ENCODE data around the gene TWSG1. TPM values are rescaled to one million over a fixed set of nuclear protein-coding genes. Genes with fewer than 3 reads are reported as not detected.
"Not testable (repeated sequence)": the region's sequence is repeated elsewhere in the genome, so short reads cannot be mapped to it uniquely, and the experiment has no call there.

The TWSG1 gene
- total and polyA plus RNA-seq, 2 of the 13 experiments (the other 11 are each of a cell fraction or from before 2014, with no cell fraction given) = 6.6 to 9.4 TPM

DNA sequence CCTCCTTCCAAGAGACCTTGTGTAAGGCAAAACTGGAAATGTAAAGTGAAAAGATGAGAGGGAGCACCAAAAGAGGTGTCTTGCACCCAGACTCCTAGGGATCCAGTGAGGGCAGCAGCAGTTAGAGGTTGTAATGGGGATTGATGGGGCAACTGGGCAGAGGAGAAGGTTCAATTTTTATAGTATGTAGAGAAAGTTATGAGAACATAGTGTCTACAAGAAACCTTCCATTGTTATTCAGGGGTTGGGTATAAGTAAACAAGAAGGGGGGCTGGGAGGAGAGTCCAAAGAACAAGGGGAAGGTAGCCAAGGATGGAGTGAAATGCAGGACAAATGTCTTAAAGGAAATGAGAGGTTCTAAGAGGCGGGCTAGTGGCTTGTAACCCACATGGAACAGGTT lies 89.1 kb downstream of the TWSG1 start:
- BruUV-seq (replicated peaks); POLR2A ChIA-PET; H2AFZ ChIP-seq (ENCODE audit: low read length); DNase-seq (ENCODE audit: low spot score); H3K9me3 ChIP-seq (ENCODE audit: low read length); H4K20me1 ChIP-seq (ENCODE audit: insufficient read depth, low read length); H3K36me3 ChIP-seq (replicated peaks in 1 of 2; ENCODE audit: control insufficient read depth in 1 of 2, insufficient read depth in 2 of 2, low read length in 2 of 2); in situ Hi-C loops (cut with HindIII; ENCODE audit: extremely low pct_ligation_motif_present, low pct_unique_long_range_greater_than_20kb); H3K9ac ChIP-seq (ENCODE audit: insufficient read depth, low read depth, low read length); CTCF ChIA-PET (ENCODE audit: low intra/inter-chr PET ratio, low total read pairs); FAIRE-seq; H3K79me2 ChIP-seq (ENCODE audit: insufficient read depth, low read length); H3K4me2 ChIP-seq (ENCODE audit: low read depth, low read length); H3K27ac ChIP-seq (ENCODE audit: extremely low read length, insufficient read depth, low read length); ATAC-seq; H3K27me3 ChIP-seq (ENCODE audit: control insufficient read depth in 1 of 2, insufficient read depth in 2 of 2, low read length in 2 of 2); H3K4me3 ChIP-seq (replicated peaks in 1 of 3; ENCODE audit: insufficient read depth in 1 of 3, low read depth in 2 of 3, low read length in 3 of 3); H3K4me1 ChIP-seq (ENCODE audit: insufficient read depth, low read length): not testable (repeated sequence)
- 41% methylated on average over 1 of the region's 1 CpG for WGBS (ENCODE audit: low lambda C conversion rate)
- intact Hi-C loops (cut with micrococcal nuclease; ENCODE audit: unreplicated experiment) = loop anchor here (5.0 kb wide), 1 partner anchor 94 kb away; no protein-coding TSS in a partner anchor

DNA sequence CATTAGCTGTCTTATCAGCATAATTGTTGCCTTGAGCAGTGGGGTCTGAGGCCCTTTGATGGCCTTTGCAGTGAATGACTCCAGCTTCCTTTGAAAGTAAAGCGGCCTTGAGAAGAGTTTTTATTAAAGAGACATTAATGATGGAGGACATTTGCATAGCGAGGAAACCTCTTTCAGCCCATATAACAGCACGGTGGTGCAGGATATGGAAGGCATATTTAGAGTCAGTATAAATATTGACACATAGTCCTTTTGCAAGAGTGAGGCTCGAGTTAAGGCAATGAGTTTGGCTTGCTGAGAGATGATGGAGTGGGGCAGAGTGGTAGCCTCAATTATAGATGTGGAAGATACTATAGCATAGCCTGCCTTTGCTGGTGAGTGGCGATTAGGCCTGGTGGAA lies 89.7 kb downstream of the TWSG1 start:
- H4K20me1 ChIP-seq (ENCODE audit: insufficient read depth, low read length); FAIRE-seq; H3K27ac ChIP-seq (ENCODE audit: extremely low read length, insufficient read depth, low read length); H3K9ac ChIP-seq (ENCODE audit: insufficient read depth, low read depth, low read length); H3K4me3 ChIP-seq (replicated peaks in 1 of 3; ENCODE audit: insufficient read depth in 1 of 3, low read depth in 2 of 3, low read length in 3 of 3); CTCF ChIA-PET (ENCODE audit: low intra/inter-chr PET ratio, low total read pairs); DNase-seq (ENCODE audit: low spot score); ATAC-seq; H2AFZ ChIP-seq (ENCODE audit: low read length); H3K4me2 ChIP-seq (ENCODE audit: low read depth, low read length); POLR2A ChIA-PET; in situ Hi-C loops (cut with HindIII; ENCODE audit: extremely low pct_ligation_motif_present, low pct_unique_long_range_greater_than_20kb); BruUV-seq (replicated peaks); H3K4me1 ChIP-seq (ENCODE audit: insufficient read depth, low read length); H3K27me3 ChIP-seq (ENCODE audit: control insufficient read depth in 1 of 2, insufficient read depth in 2 of 2, low read length in 2 of 2); H3K36me3 ChIP-seq (replicated peaks in 1 of 2; ENCODE audit: control insufficient read depth in 1 of 2, insufficient read depth in 2 of 2, low read length in 2 of 2); H3K79me2 ChIP-seq (ENCODE audit: insufficient read depth, low read length); H3K9me3 ChIP-seq (ENCODE audit: low read length): not testable (repeated sequence)
- WGBS (ENCODE audit: low lambda C conversion rate) = 31% methylated on average over 5 of the region's 5 CpGs
- intact Hi-C loops (cut with micrococcal nuclease; ENCODE audit: unreplicated experiment) = loop anchor here (5.0 kb wide), 1 partner anchor 93 kb away; no protein-coding TSS in a partner anchor

DNA sequence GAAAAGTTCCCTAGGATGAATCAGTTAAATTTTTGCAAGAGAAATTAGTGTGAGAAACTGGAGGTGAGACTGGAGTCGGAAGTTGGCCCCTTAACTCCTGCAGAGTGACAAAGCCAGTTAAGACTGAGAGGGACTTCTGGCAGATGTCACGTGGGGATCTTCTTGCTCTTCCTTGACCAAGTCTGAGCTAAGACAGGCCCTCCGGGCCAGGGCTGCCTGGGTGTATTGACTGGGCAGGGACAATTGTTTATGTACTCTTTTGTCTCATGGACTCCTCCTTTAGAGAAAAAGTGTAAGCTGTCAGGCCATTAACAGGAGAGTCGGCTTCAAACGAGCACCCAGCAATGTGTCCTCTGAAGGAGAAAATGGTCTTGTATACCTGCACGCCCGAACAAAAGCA lies 92.2 kb downstream of the TWSG1 start:
- Histone ChIP-seq H3K79me2 (ENCODE audit: insufficient read depth, low read length) (no peaks in the 10 kb centered on the region), H3K36me3 (replicated peaks in 1 of 2; ENCODE audit: control insufficient read depth in 1 of 2, insufficient read depth in 2 of 2, low read length in 2 of 2) (no peaks in the 10 kb centered on the region), H3K9me3 (ENCODE audit: low read length) (no peaks in the 10 kb centered on the region; the same call in 1 of the 2 replicates), H2AFZ (ENCODE audit: low read length) (no peak overlapping the region), H3K9ac (ENCODE audit: insufficient read depth, low read depth, low read length) (no peak overlapping the region), H4K20me1 (ENCODE audit: insufficient read depth, low read length) (no peaks in the 10 kb centered on the region), H3K27me3 (ENCODE audit: control insufficient read depth in 1 of 2, insufficient read depth in 2 of 2, low read length in 2 of 2) (no peaks in the 10 kb centered on the region), H3K4me1 (ENCODE audit: insufficient read depth, low read length) (peaks cover 4% of the 10 kb centered on the region; the same call in 1 of the 2 replicates), H3K27ac (ENCODE audit: extremely low read length, insufficient read depth, low read length) (no peak overlapping the region), H3K4me2 (ENCODE audit: low read depth, low read length) (0 out of 2 replicates have a peak overlapping the region, but pooled peaks have one; percentile 39), H3K4me3 (replicated peaks in 1 of 3; ENCODE audit: insufficient read depth in 1 of 3, low read depth in 2 of 3, low read length in 3 of 3) (no peak overlapping the region)
- TF ChIP-seq ZNF776 (CRISPR knock-in tag; IDR thresholded peaks at IDR 0.05) = no peak
- no peak for TF ChIP-seq TBP (CRISPR knock-in tag; IDR thresholded peaks at IDR 0.05)
- TF ChIP-seq, protein P1, sequence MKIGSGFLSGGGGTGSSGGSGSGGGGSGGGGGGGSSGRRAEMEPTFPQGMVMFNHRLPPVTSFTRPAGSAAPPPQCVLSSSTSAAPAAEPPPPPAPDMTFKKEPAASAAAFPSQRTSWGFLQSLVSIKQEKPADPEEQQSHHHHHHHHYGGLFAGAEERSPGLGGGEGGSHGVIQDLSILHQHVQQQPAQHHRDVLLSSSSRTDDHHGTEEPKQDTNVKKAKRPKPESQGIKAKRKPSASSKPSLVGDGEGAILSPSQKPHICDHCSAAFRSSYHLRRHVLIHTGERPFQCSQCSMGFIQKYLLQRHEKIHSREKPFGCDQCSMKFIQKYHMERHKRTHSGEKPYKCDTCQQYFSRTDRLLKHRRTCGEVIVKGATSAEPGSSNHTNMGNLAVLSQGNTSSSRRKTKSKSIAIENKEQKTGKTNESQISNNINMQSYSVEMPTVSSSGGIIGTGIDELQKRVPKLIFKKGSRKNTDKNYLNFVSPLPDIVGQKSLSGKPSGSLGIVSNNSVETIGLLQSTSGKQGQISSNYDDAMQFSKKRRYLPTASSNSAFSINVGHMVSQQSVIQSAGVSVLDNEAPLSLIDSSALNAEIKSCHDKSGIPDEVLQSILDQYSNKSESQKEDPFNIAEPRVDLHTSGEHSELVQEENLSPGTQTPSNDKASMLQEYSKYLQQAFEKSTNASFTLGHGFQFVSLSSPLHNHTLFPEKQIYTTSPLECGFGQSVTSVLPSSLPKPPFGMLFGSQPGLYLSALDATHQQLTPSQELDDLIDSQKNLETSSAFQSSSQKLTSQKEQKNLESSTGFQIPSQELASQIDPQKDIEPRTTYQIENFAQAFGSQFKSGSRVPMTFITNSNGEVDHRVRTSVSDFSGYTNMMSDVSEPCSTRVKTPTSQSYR (CRISPR knock-in tag; IDR thresholded peaks at IDR 0.05; ENCODE audit: borderline replicate concordance) = no peak
- TF ChIP-seq ZNF260 (CRISPR knock-in tag; IDR thresholded peaks at IDR 0.05; ENCODE audit: borderline replicate concordance, low read depth) = no peak
- TF ChIP-seq ZNF552 (CRISPR knock-in tag; IDR thresholded peaks at IDR 0.05; ENCODE audit: borderline replicate concordance) = no peak
- TF ChIP-seq SALL2 (CRISPR knock-in tag; IDR thresholded peaks at IDR 0.05) = no peak
- TF ChIP-seq RAD51 (IDR thresholded peaks at IDR 0.05; ENCODE audit: borderline replicate concordance) = no peak
- TF ChIP-seq ZNF558 (CRISPR knock-in tag; IDR thresholded peaks at IDR 0.05; ENCODE audit: borderline replicate concordance) = no peak
- TF ChIP-seq ZC3H13 (CRISPR knock-in tag; IDR thresholded peaks at IDR 0.05) = no peak
- TF ChIP-seq ZNF484 (CRISPR knock-in tag; IDR thresholded peaks at IDR 0.05; ENCODE audit: borderline replicate concordance, low read depth) = no peak
- DNase-seq (ENCODE audit: low spot score) (no peak), FAIRE-seq (no peak), ATAC-seq (no peak)
- WGBS (ENCODE audit: low lambda C conversion rate) = 39% methylated on average over 6 of the region's 7 CpGs
- in situ Hi-C loops (cut with HindIII; ENCODE audit: extremely low pct_ligation_motif_present, low pct_unique_long_range_greater_than_20kb) (no loop called here), intact Hi-C loops (cut with micrococcal nuclease; ENCODE audit: unreplicated experiment) (no loop called here)
- BruUV-seq (replicated peaks) = no TSS peak
- ChIA-PET CTCF (ENCODE audit: low intra/inter-chr PET ratio, low total read pairs) (no interaction called here), POLR2A (no interaction called here)

Measured in HepG2 (cell line).